H9 (cell line): ENCODE results near the gene ATP6AP1. TPM values are rescaled to one million over a fixed set of nuclear protein-coding genes. Genes with fewer than 3 reads are reported as not detected.

Source experiments
- DNase-seq: peaks from one replicate; pipeline ENCODE4 v3.0.0-alpha.2; 2017
- H2AFZ ChIP-seq: one replicate; pipeline ENCODE4 v1.6.1; 2013; ENCODE audit warnings: mild to moderate bottlenecking, low read length, control low read depth, moderate library complexity
- H2AK5ac ChIP-seq: 2 replicates; pipeline ENCODE4 v1.6.1; 2013; ENCODE audit warnings: low read length, control low read depth, mixed read lengths; ENCODE audit not compliant: insufficient read length
- H2BK120ac ChIP-seq: one replicate; pipeline ENCODE4 v1.6.1; 2013; ENCODE audit warnings: low read depth, mild to moderate bottlenecking, low read length, control low read depth, inconsistent platforms; ENCODE audit not compliant: poor library complexity, severe bottlenecking
- H2BK12ac ChIP-seq: 2 replicates; pipeline ENCODE4 v1.6.1; 2013; ENCODE audit warnings: low read length, control low read depth, mixed read lengths, low read depth; ENCODE audit not compliant: insufficient read length
- H2BK15ac ChIP-seq: 2 replicates; pipeline ENCODE4 v1.6.1; 2013; ENCODE audit warnings: low read depth, low read length, control low read depth
- H2BK20ac ChIP-seq: one replicate; pipeline ENCODE4 v1.6.1; 2013; ENCODE audit warnings: low read depth, mild to moderate bottlenecking, low read length, control low read depth, inconsistent platforms; ENCODE audit not compliant: poor library complexity, severe bottlenecking
- H2BK5ac ChIP-seq: 2 replicates; pipeline ENCODE4 v1.6.1; 2013; ENCODE audit warnings: low read length, control low read depth, mixed read lengths; ENCODE audit not compliant: insufficient read length
- H3K14ac ChIP-seq: 2 replicates; pipeline ENCODE4 v1.6.1; 2013; ENCODE audit warnings: low read length, control low read depth; ENCODE audit not compliant: insufficient read depth
- H3K18ac ChIP-seq: 2 replicates; pipeline ENCODE4 v1.6.1; 2013; ENCODE audit warnings: low read depth, mild to moderate bottlenecking, mixed read lengths, low read length, control low read depth; ENCODE audit not compliant: insufficient read length
- H3K23ac ChIP-seq: 2 replicates; pipeline ENCODE4 v1.6.1; 2013; ENCODE audit warnings: low read length, control low read depth, mixed read lengths, low read depth; ENCODE audit not compliant: insufficient read length
- H3K23me2 ChIP-seq: 2 replicates; pipeline ENCODE4 v1.6.1; 2013; ENCODE audit warnings: low read depth, mild to moderate bottlenecking, mixed read lengths, low read length, control low read depth; ENCODE audit not compliant: insufficient read length, poor library complexity, severe bottlenecking
- H3K27ac ChIP-seq: 2 replicates; pipeline ENCODE4 v1.5.1; 2013; ENCODE audit warnings: low read length, control low read depth, mixed read lengths, low read depth; ENCODE audit not compliant: insufficient read length
- H3K27me3 ChIP-seq: 2 replicates; pipeline ENCODE4 v1.6.1; 2013; ENCODE audit warnings: low read length, control low read depth, inconsistent platforms; ENCODE audit not compliant: insufficient read depth
- H3K4ac ChIP-seq: 2 replicates; pipeline ENCODE4 v1.6.1; 2013; ENCODE audit warnings: low read depth, mild to moderate bottlenecking, control low read depth, inconsistent platforms, low read length, moderate library complexity
- H3K4me1 ChIP-seq: 2 replicates; pipeline ENCODE4 v1.6.1; 2013; ENCODE audit warnings: low read length, control low read depth, inconsistent platforms; ENCODE audit not compliant: insufficient read depth
- H3K4me2 ChIP-seq: 2 replicates; pipeline ENCODE4 v1.6.1; 2013; ENCODE audit warnings: low read length, control low read depth, mixed read lengths; ENCODE audit not compliant: insufficient read length, insufficient read depth
- H3K56ac ChIP-seq: 2 replicates; pipeline ENCODE4 v1.6.1; 2013; ENCODE audit warnings: low read depth, mild to moderate bottlenecking, mixed read lengths, low read length, control low read depth; ENCODE audit not compliant: insufficient read length
- H3K79me1 ChIP-seq: 2 replicates; pipeline ENCODE4 v1.6.1; 2013; ENCODE audit warnings: low read depth, mild to moderate bottlenecking, moderate library complexity, low read length, control low read depth, inconsistent platforms; ENCODE audit not compliant: insufficient read depth, poor library complexity, severe bottlenecking
- H3K79me2 ChIP-seq: 2 replicates; pipeline ENCODE4 v1.6.1; 2013; ENCODE audit warnings: low read length, control low read depth, inconsistent platforms; ENCODE audit not compliant: insufficient read depth
- H3K9ac ChIP-seq: 2 replicates; pipeline ENCODE4 v1.6.1; 2013; ENCODE audit warnings: low read length, control low read depth, mixed read lengths; ENCODE audit not compliant: insufficient read length; ENCODE audit errors: extremely low read depth
- H3K9me3 ChIP-seq: one replicate; pipeline ENCODE4 v1.6.1; 2013; ENCODE audit warnings: low read depth, low read length, inconsistent platforms; ENCODE audit not compliant: control insufficient read depth
- H3T11ph ChIP-seq: one replicate; pipeline ENCODE4 v1.6.1; 2013; ENCODE audit warnings: mild to moderate bottlenecking, low read length, control low read depth, inconsistent platforms
- H4K20me1 ChIP-seq: one replicate; pipeline ENCODE4 v1.6.1; 2013; ENCODE audit not compliant: control insufficient read depth, insufficient read length, insufficient read depth
- H4K5ac ChIP-seq: 2 replicates; pipeline ENCODE4 v1.6.1; 2013; ENCODE audit warnings: low read depth, mild to moderate bottlenecking, mixed read lengths, low read length, control low read depth; ENCODE audit not compliant: insufficient read length
- H4K8ac ChIP-seq: replicated peaks from 2 replicates; pipeline ENCODE4 v1.6.1; 2013; ENCODE audit warnings: low read length, control low read depth, mixed read lengths, low read depth; ENCODE audit not compliant: insufficient read length
- H4K91ac ChIP-seq: 2 replicates; pipeline ENCODE4 v1.6.1; 2013; ENCODE audit warnings: low read depth, mild to moderate bottlenecking, moderate library complexity, mixed read lengths, low read length, control low read depth; ENCODE audit not compliant: insufficient read length
- H3K27ac Mint-ChIP-seq, 3 experiments: 2 replicates in 2 of 3; 3 replicates in 1 of 3; pipeline ENCODE4 v1.8.0; 2020 to 2021; ENCODE audit warnings: mixed read lengths in 3 of 3, mild to moderate bottlenecking in 1 of 3, moderate library complexity in 1 of 3
- H3K27me3 Mint-ChIP-seq: 2 replicates; pipeline ENCODE4 v1.8.0; 2021; ENCODE audit warnings: low read depth, mild to moderate bottlenecking, moderate library complexity, mixed read lengths
- H3K36me3 Mint-ChIP-seq, 3 experiments: 2 replicates in 2 of 3; 3 replicates in 1 of 3; pipeline ENCODE4 v1.8.0; 2020 to 2021; ENCODE audit warnings: low read depth in 3 of 3, mixed read lengths in 3 of 3; ENCODE audit not compliant: insufficient read depth in 1 of 3
- H3K4me1 Mint-ChIP-seq, 2 experiments: 2 replicates each; pipeline ENCODE4 v1.8.0; 2020; ENCODE audit warnings: mixed read lengths in 2 of 2
- H3K4me3 Mint-ChIP-seq, 2 experiments: 2 replicates in 1 of 2; 3 replicates in 1 of 2; pipeline ENCODE4 v1.8.0; 2020 to 2021; ENCODE audit warnings: mild to moderate bottlenecking in 2 of 2, mixed read lengths in 2 of 2, moderate library complexity in 1 of 2
- H3K9me3 Mint-ChIP-seq, 2 experiments: 2 replicates in 1 of 2; 3 replicates in 1 of 2; pipeline ENCODE4 v1.8.0; 2020; ENCODE audit warnings: mild to moderate bottlenecking in 2 of 2, mixed read lengths in 2 of 2, moderate library complexity in 1 of 2
- CTCF ChIP-seq: fragments of 200-600 bp; sonication (generic); conservative IDR thresholded peaks from 3 replicates; pipeline ENCODE4 v1.8.0; 2021; ENCODE audit warnings: antibody characterized with exemption, mild to moderate bottlenecking
- WGBS: extraction: QIAGEN DNeasy Blood & Tissue Kit; methylation state at CpG from one replicate; pipeline ENCODE4 v1.1.7; 2013; ENCODE audit warnings: missing lambda C conversion rate, low lambda C conversion rate, mixed read lengths; ENCODE audit not compliant: insufficient read length; ENCODE audit errors: extremely low coverage; 5-methylcytosine and 5-hydroxymethylcytosine counted together
- total RNA-seq: library from RNA; stranded (reverse); gene quantifications from 2 replicates; pipeline ENCODE4 v1.2.1, GENCODE V29; 2021

Gene ATP6AP1
- total RNA-seq, 1 experiment from 2014 or later, result 45.6 TPM

GRCh38 chrX:154413142-154413541 lies 15.3 kb upstream of the ATP6AP1 start:
- Mint-ChIP-seq H3K27ac (no peak overlapping the region), H3K36me3 (peaks cover 17 to 35% (median 21%) of the 10 kb centered on the region in 3 experiments), H3K4me3 (no peak overlapping the region; a peak in 2 of 5 replicates), H3K27me3 (no peaks in the 10 kb centered on the region), H3K4me1 (peaks cover 10 to 15% of the 10 kb centered on the region in 2 experiments), H3K9me3 (peaks cover 51 to 63% of the 10 kb centered on the region in 2 experiments)
- Histone ChIP-seq H3K4me1 (no peaks in the 10 kb centered on the region), H4K5ac (no peak overlapping the region), H3K56ac (no peak overlapping the region), H3K9me3 (peaks cover 24% of the 10 kb centered on the region), H2BK15ac (no peak overlapping the region), H3K23me2 (peaks cover 4% of the 10 kb centered on the region), H3K27ac (no peak overlapping the region), H3K9ac (no peak overlapping the region), H4K20me1 (no peaks in the 10 kb centered on the region), H3T11ph (no peak overlapping the region), H4K8ac (no peak overlapping the region), H3K18ac (no peak overlapping the region), H2AFZ (no peak overlapping the region), H3K79me2 (no peaks in the 10 kb centered on the region), H3K23ac (no peak overlapping the region), H3K14ac (no peak overlapping the region), H3K4ac (no peak overlapping the region), H2BK120ac (no peak overlapping the region), H3K4me2 (no peak overlapping the region), H2BK12ac (no peak overlapping the region), H2BK20ac (no peak overlapping the region), H2AK5ac (no peak overlapping the region), H2BK5ac (no peak overlapping the region), H4K91ac (no peak overlapping the region), H3K79me1 (no peaks in the 10 kb centered on the region), H3K27me3 (no peaks in the 10 kb centered on the region)
- WGBS, result no CpG with 5 or more reads among the region's 8 CpGs
- no peak for TF ChIP-seq CTCF
- DNase-seq, result no peak
